Measurements from ENCODE around the gene RNF6. TPM values are rescaled to one million over a fixed set of nuclear protein-coding genes. Genes with fewer than 3 reads are reported as not detected.

The RNF6 gene
- total RNA-seq, 2 donors from 2014 or later: 18.1 to 20.4 TPM

GRCh38 chr13:26163812-26164211 lies 58.3 kb downstream of the RNF6 start:
- Mint-ChIP-seq H3K27ac (no peak overlapping the region), H3K9me3 (peaks cover 14% of the 10 kb centered on the region), H3K27me3 (ENCODE audit: insufficient read depth) (no peaks in the 10 kb centered on the region), H3K36me3 (ENCODE audit: low read depth) (no peaks in the 10 kb centered on the region), H3K4me1 (no peaks in the 10 kb centered on the region), H3K4me3 (no peak overlapping the region)
- Histone ChIP-seq H3K4me3 (ENCODE audit: low read length) (no peak overlapping the region), H3K27me3 (ENCODE audit: control insufficient read depth, insufficient read depth, low read length, poor library complexity, severe bottlenecking) (no peaks in the 10 kb centered on the region), H3K27ac (ENCODE audit: low read depth, low read length) (no peak overlapping the region), H3K4me1 (ENCODE audit: control insufficient read depth, insufficient read depth, low read length) (no peaks in the 10 kb centered on the region), H3K36me3 (ENCODE audit: control insufficient read depth, insufficient read depth, low read length) (no peaks in the 10 kb centered on the region), H3K9ac (ENCODE audit: extremely low read depth, low read length, poor library complexity, severe bottlenecking) (no peak overlapping the region), H3K9me3 (ENCODE audit: control insufficient read depth, low read length) (no peaks in the 10 kb centered on the region)
- no peak for DNase-seq
- TF ChIP-seq, protein P1, sequence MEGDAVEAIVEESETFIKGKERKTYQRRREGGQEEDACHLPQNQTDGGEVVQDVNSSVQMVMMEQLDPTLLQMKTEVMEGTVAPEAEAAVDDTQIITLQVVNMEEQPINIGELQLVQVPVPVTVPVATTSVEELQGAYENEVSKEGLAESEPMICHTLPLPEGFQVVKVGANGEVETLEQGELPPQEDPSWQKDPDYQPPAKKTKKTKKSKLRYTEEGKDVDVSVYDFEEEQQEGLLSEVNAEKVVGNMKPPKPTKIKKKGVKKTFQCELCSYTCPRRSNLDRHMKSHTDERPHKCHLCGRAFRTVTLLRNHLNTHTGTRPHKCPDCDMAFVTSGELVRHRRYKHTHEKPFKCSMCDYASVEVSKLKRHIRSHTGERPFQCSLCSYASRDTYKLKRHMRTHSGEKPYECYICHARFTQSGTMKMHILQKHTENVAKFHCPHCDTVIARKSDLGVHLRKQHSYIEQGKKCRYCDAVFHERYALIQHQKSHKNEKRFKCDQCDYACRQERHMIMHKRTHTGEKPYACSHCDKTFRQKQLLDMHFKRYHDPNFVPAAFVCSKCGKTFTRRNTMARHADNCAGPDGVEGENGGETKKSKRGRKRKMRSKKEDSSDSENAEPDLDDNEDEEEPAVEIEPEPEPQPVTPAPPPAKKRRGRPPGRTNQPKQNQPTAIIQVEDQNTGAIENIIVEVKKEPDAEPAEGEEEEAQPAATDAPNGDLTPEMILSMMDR (conservative IDR thresholded peaks at IDR 0.05): no peak
- WGBS, 2 experiments (ENCODE audit: insufficient coverage in 1 of 2, insufficient read length in 1 of 2): 97% methylated on average over 3 of the region's 3 CpGs; no CpG with 5 or more reads in 1 of the 2 experiments

Other genes starting within 250 kb of the RNF6 start
- 100 to 1,000 TPM; 195 to 292 TPM for gene SHISA2, start 170.3 kb downstream of the RNF6 start, total RNA-seq
- gene CDK8, start 31.8 kb upstream of the RNF6 start, total RNA-seq: 10 to 100 TPM; 29.4 to 33.1 TPM

Data from endodermal cell (in vitro differentiated cells).